ENCODE data around the gene OGFR.

The OGFR gene

GRCh38 chr20:62782893-62783278 lies 21.7 kb upstream of the OGFR start (continued):
- TF ChIP-seq ZBTB6 (tag by site-specific recombination; IDR thresholded peaks at IDR 0.05) (peak; percentile 20; the same call in 1 of the 2 replicates), ZBTB17 (tag by site-specific recombination; IDR thresholded peaks at IDR 0.05) (0 out of 2 replicates have a peak, but pooled peaks have one; percentile 10), KLF1 (tag by site-specific recombination; IDR thresholded peaks at IDR 0.05) (no peak), SP7 (tag by site-specific recombination; IDR thresholded peaks at IDR 0.05) (no peak), ZNF600 (tag by site-specific recombination; IDR thresholded peaks at IDR 0.05) (no peak)

- H3K27ac ChIP-seq (ENCODE audit: extremely low read depth, low read depth, low read length): no peak overlapping the region
- TF ChIP-seq ZNF660 (tag by site-specific recombination; IDR thresholded peaks at IDR 0.05): no peak
- 0 out of 2 replicates have a peak, but pooled peaks have one; percentile 36 for TF ChIP-seq KLF1 (tag by site-specific recombination; IDR thresholded peaks at IDR 0.05)
- H3K9me3 ChIP-seq (ENCODE audit: control insufficient read depth, insufficient read depth, low read depth, low read length): no peaks in the 10 kb centered on the region
- H3K4me3 ChIP-seq (ENCODE audit: low read depth, low read length): no peak overlapping the region
- CTCF ChIA-PET: interaction anchor here (1.1 kb wide), 1 partner anchor 9 kb away, joined by 3 read pairs; no protein-coding TSS in a partner anchor
- POLR2A ChIA-PET: no interaction called here
- no peaks in the 10 kb centered on the region for H3K36me3 ChIP-seq (ENCODE audit: control insufficient read depth in 2 of 2, insufficient read depth in 1 of 2, low read length in 2 of 2)
- no peaks in the 10 kb centered on the region for H3K4me1 ChIP-seq (ENCODE audit: control insufficient read depth, insufficient read depth, low read length)
Measured at GRCh38 chr20:62784497-62784896, 20.1 kb upstream of the OGFR start.

- Histone ChIP-seq H3K27ac (ENCODE audit: extremely low read depth, low read depth, low read length) (no peak overlapping the region), H3K36me3 (ENCODE audit: control insufficient read depth in 2 of 2, insufficient read depth in 1 of 2, low read length in 2 of 2) (no peaks in the 10 kb centered on the region), H3K4me3 (ENCODE audit: low read depth, low read length) (no peak overlapping the region), H3K9me3 (ENCODE audit: control insufficient read depth, insufficient read depth, low read depth, low read length) (no peaks in the 10 kb centered on the region), H3K4me1 (ENCODE audit: control insufficient read depth, insufficient read depth, low read length) (no peaks in the 10 kb centered on the region)
- POLR2A ChIA-PET: no interaction called here
- CTCF ChIA-PET: no interaction called here
- TF ChIP-seq ZBTB48 (tag by site-specific recombination; IDR thresholded peaks at IDR 0.05): no peak
- no peak for TF ChIP-seq ZNF133 (tag by site-specific recombination; IDR thresholded peaks at IDR 0.05)
- TF ChIP-seq ZFHX2 (tag by site-specific recombination; conservative IDR thresholded peaks at IDR 0.05): 0 out of 2 replicates have a peak, but pooled peaks have one; percentile 6
- no peak for TF ChIP-seq ZNF510 (tag by site-specific recombination; IDR thresholded peaks at IDR 0.05; ENCODE audit: insufficient replicate concordance)
- TF ChIP-seq ZNF585B (tag by site-specific recombination; IDR thresholded peaks at IDR 0.05): no peak
- TF ChIP-seq ZNF426 (tag by site-specific recombination; IDR thresholded peaks at IDR 0.05): no peak
- TF ChIP-seq KLF1 (tag by site-specific recombination; IDR thresholded peaks at IDR 0.05): peak; percentile 97
- no peak for TF ChIP-seq ZBTB6 (tag by site-specific recombination; IDR thresholded peaks at IDR 0.05)
- TF ChIP-seq HOXC10 (CRISPR knock-in tag; IDR thresholded peaks at IDR 0.05): no peak
- no peak for TF ChIP-seq ZNF792 (tag by site-specific recombination; IDR thresholded peaks at IDR 0.05)
- TF ChIP-seq CTCF (tag by site-specific recombination; IDR thresholded peaks at IDR 0.05): no peak
- no peak for TF ChIP-seq ELK4 (IDR thresholded peaks at IDR 0.05; ENCODE audit: borderline replicate concordance, low read depth, low read length)
- no peak for TF ChIP-seq IKZF3 (tag by site-specific recombination; IDR thresholded peaks at IDR 0.05)
- no peak for TF ChIP-seq ZNF391 (tag by site-specific recombination; IDR thresholded peaks at IDR 0.05; ENCODE audit: borderline replicate concordance, low read depth)
- no peak for TF ChIP-seq ZNF138 (tag by site-specific recombination; IDR thresholded peaks at IDR 0.05; ENCODE audit: borderline replicate concordance)
- TF ChIP-seq GLI4 (tag by site-specific recombination; IDR thresholded peaks at IDR 0.05): no peak
- TF ChIP-seq ZNF132 (tag by site-specific recombination; IDR thresholded peaks at IDR 0.05; ENCODE audit: borderline replicate concordance): no peak
- TF ChIP-seq ZNF610 (tag by site-specific recombination; IDR thresholded peaks at IDR 0.05; ENCODE audit: borderline replicate concordance): no peak
- TF ChIP-seq KLF17 (tag by site-specific recombination; IDR thresholded peaks at IDR 0.05): peak; percentile 87
Measured at GRCh38 chr20:62785393-62785792, 19.2 kb upstream of the OGFR start.
